Naive B cell (primary cell): Measurements from ENCODE around the gene BFSP2. TPM values are rescaled to one million over a fixed set of nuclear protein-coding genes. Genes with fewer than 3 reads are reported as not detected.

ENCODE experiments used
- ATAC-seq, 2 donors: fragments of 150-1000 bp; cut with Tn5 transposase; 2 replicates each; pipeline ENCODE4 v1.10.0; 2021; ENCODE audit warnings: low read depth in 2 of 2, mild to moderate bottlenecking in 2 of 2, moderate library complexity in 2 of 2
- DNase-seq: peaks from one replicate; pipeline ENCODE4 v3.0.0; 2022
- H3K27ac Mint-ChIP-seq, 6 donors: one replicate each; pipeline ENCODE4 v1.8.0; 2020 to 2022; ENCODE audit warnings: mild to moderate bottlenecking in 6 of 6, mixed read lengths in 6 of 6, moderate library complexity in 5 of 6, inconsistent platforms in 2 of 6
- H3K27me3 Mint-ChIP-seq, 3 donors: one replicate each; pipeline ENCODE4 v1.8.0; 2021 to 2022; ENCODE audit warnings: mixed read lengths in 3 of 3, mild to moderate bottlenecking in 1 of 3
- H3K36me3 Mint-ChIP-seq, 2 donors: one replicate each; pipeline ENCODE4 v1.8.0; 2020 to 2022; ENCODE audit warnings: mixed read lengths in 2 of 2, inconsistent platforms in 1 of 2, mild to moderate bottlenecking in 1 of 2
- H3K4me1 Mint-ChIP-seq, 3 donors: one replicate each; pipeline ENCODE4 v1.8.0; 2020 to 2022; ENCODE audit warnings: mixed read lengths in 3 of 3, inconsistent platforms in 1 of 3, mild to moderate bottlenecking in 1 of 3, moderate library complexity in 1 of 3
- H3K4me3 Mint-ChIP-seq, 8 donors: one replicate each; pipeline ENCODE4 v1.8.0; 2020 to 2022; ENCODE audit warnings: mild to moderate bottlenecking in 8 of 8, mixed read lengths in 8 of 8, moderate library complexity in 8 of 8, inconsistent platforms in 2 of 8
- H3K9me3 Mint-ChIP-seq, 7 donors: one replicate each; pipeline ENCODE4 v1.8.0; 2020 to 2022; ENCODE audit warnings: mixed read lengths in 7 of 7, mild to moderate bottlenecking in 5 of 7, inconsistent platforms in 2 of 7, moderate library complexity in 1 of 7
- polyA plus RNA-seq, 6 donors: library from polyadenylated mRNA; unstranded; fragments of 300-500 nt; fragmentation: Illumina TruSeq; gene quantifications; one replicate each; pipeline ENCODE4 v1.2.3, GENCODE V29; 2021; ENCODE audit warnings: low read depth in 6 of 6

BFSP2 gene
- polyA plus RNA-seq, 6 donors from 2014 or later = 0.94 to 3.3 (median 2.5) TPM; not detected in 2

- peaks cover 0 to 8% of the 10 kb centered on the region in 2 donors for H3K36me3 Mint-ChIP-seq
- peaks cover 1 to 6% (median 4%) of the 10 kb centered on the region in 3 donors for H3K4me1 Mint-ChIP-seq
- no peaks in the 10 kb centered on the region for H3K9me3 Mint-ChIP-seq
- ATAC-seq = no peak
- H3K27me3 Mint-ChIP-seq = peaks cover 13 to 36% (median 33%) of the 10 kb centered on the region in 3 donors
- no peak overlapping the region for H3K4me3 Mint-ChIP-seq
- DNase-seq = no peak
- no peak overlapping the region for H3K27ac Mint-ChIP-seq
These were observed 56.1 kb downstream of the BFSP2 start for GRCh38 chr3:133455960-133456359.

GRCh38 chr3:133457025-133457424 is 57.2 kb downstream of the BFSP2 start:
- Mint-ChIP-seq H3K36me3 (peaks cover 0 to 8% of the 10 kb centered on the region in 2 donors), H3K9me3 (no peaks in the 10 kb centered on the region), H3K4me1 (peaks cover 4 to 5% (median 4%) of the 10 kb centered on the region in 3 donors), H3K4me3 (no peak overlapping the region), H3K27ac (no peak overlapping the region), H3K27me3 (peaks cover 13 to 35% (median 33%) of the 10 kb centered on the region in 3 donors)
- ATAC-seq = no peak
- DNase-seq = no peak

- no peak for DNase-seq
- Mint-ChIP-seq H3K4me1 (peaks cover 3 to 5% (median 4%) of the 10 kb centered on the region in 3 donors), H3K9me3 (no peaks in the 10 kb centered on the region), H3K4me3 (no peak overlapping the region), H3K27ac (no peak overlapping the region), H3K36me3 (peaks cover 0 to 8% of the 10 kb centered on the region in 2 donors), H3K27me3 (peaks cover 13 to 30% (median 28%) of the 10 kb centered on the region in 3 donors)
- ATAC-seq = no peak
These were observed 57.7 kb downstream of the BFSP2 start for GRCh38 chr3:133457465-133458067.

- peaks cover 0 to 8% of the 10 kb centered on the region in 2 donors for H3K36me3 Mint-ChIP-seq
- H3K4me1 Mint-ChIP-seq = peaks cover 13 to 21% (median 18%) of the 10 kb centered on the region in 3 donors
- peaks cover 15 to 19% (median 17%) of the 10 kb centered on the region in 3 donors for H3K27me3 Mint-ChIP-seq
- DNase-seq = no peak
- ATAC-seq = no peak
- no peak overlapping the region for H3K4me3 Mint-ChIP-seq
- peak overlapping the region in 1 of 6 donors; percentile 67 for H3K27ac Mint-ChIP-seq
- no peaks in the 10 kb centered on the region for H3K9me3 Mint-ChIP-seq
These were observed 59.5 kb downstream of the BFSP2 start for GRCh38 chr3:133459400-133459799.

GRCh38 chr3:133460809-133461208 is 61.0 kb downstream of the BFSP2 start:
- Mint-ChIP-seq H3K9me3 (no peaks in the 10 kb centered on the region), H3K27me3 (peaks cover 9 to 17% (median 10%) of the 10 kb centered on the region in 3 donors), H3K27ac (no peak overlapping the region), H3K36me3 (peaks cover 0 to 4% of the 10 kb centered on the region in 2 donors), H3K4me3 (no peak overlapping the region), H3K4me1 (peaks cover 15 to 30% (median 29%) of the 10 kb centered on the region in 3 donors)
- DNase-seq = no peak
- no peak for ATAC-seq

- H3K27me3 Mint-ChIP-seq = peaks cover 5 to 17% (median 7%) of the 10 kb centered on the region in 3 donors
- no peaks in the 10 kb centered on the region for H3K9me3 Mint-ChIP-seq
- DNase-seq (no peak), ATAC-seq (no peak)
- no peaks in the 10 kb centered on the region for H3K36me3 Mint-ChIP-seq
- peaks cover 16 to 32% (median 31%) of the 10 kb centered on the region in 3 donors for H3K4me1 Mint-ChIP-seq
- H3K27ac Mint-ChIP-seq = no peak overlapping the region
- no peak overlapping the region for H3K4me3 Mint-ChIP-seq
These were observed 61.4 kb downstream of the BFSP2 start for GRCh38 chr3:133461291-133461690.

- peak overlapping the region in 1 of 6 donors; percentile 43 for H3K27ac Mint-ChIP-seq
These were observed 63.5 kb downstream of the BFSP2 start for GRCh38 chr3:133463347-133463860.

GRCh38 chr3:133464573-133464972 is 64.7 kb downstream of the BFSP2 start:
- peaks cover 38 to 61% (median 58%) of the 10 kb centered on the region in 3 donors for H3K4me1 Mint-ChIP-seq
- H3K4me3 Mint-ChIP-seq = no peak overlapping the region
- H3K9me3 Mint-ChIP-seq = no peaks in the 10 kb centered on the region
- DNase-seq = no peak
- H3K27ac Mint-ChIP-seq = no peak overlapping the region
- H3K27me3 Mint-ChIP-seq = peaks cover 5 to 8% (median 7%) of the 10 kb centered on the region in 3 donors
- no peak for ATAC-seq
- H3K36me3 Mint-ChIP-seq = no peaks in the 10 kb centered on the region

More at GRCh38 chr3:133463347-133463860, 63.5 kb downstream of the BFSP2 start:
- no peak for DNase-seq
- no peak for ATAC-seq
- H3K36me3 Mint-ChIP-seq = no peaks in the 10 kb centered on the region
- peaks cover 5 to 13% (median 7%) of the 10 kb centered on the region in 3 donors for H3K27me3 Mint-ChIP-seq
- H3K4me3 Mint-ChIP-seq = no peak overlapping the region
- H3K9me3 Mint-ChIP-seq = no peaks in the 10 kb centered on the region
- H3K4me1 Mint-ChIP-seq = peaks cover 36 to 52% (median 50%) of the 10 kb centered on the region in 3 donors

- peaks cover 47 to 78% (median 66%) of the 10 kb centered on the region in 3 donors for H3K4me1 Mint-ChIP-seq
- peaks cover 3 to 6% (median 5%) of the 10 kb centered on the region in 3 donors for H3K27me3 Mint-ChIP-seq
- peak; percentile 67 to 72 for ATAC-seq
- peak overlapping the region; percentile 15 to 86 (median 75) for H3K4me3 Mint-ChIP-seq
- H3K27ac Mint-ChIP-seq = peak overlapping the region; percentile 36 to 95 (median 84)
- H3K9me3 Mint-ChIP-seq = no peaks in the 10 kb centered on the region
- DNase-seq = peak; percentile 53
- no peaks in the 10 kb centered on the region for H3K36me3 Mint-ChIP-seq
These were observed 66.9 kb downstream of the BFSP2 start for GRCh38 chr3:133466531-133467386.

GRCh38 chr3:133467780-133468179 is 67.9 kb downstream of the BFSP2 start:
- no peak for ATAC-seq
- peaks cover 47 to 83% (median 69%) of the 10 kb centered on the region in 3 donors for H3K4me1 Mint-ChIP-seq
- DNase-seq = no peak
- H3K4me3 Mint-ChIP-seq = peak overlapping the region in 5 of 8 donors; percentile 13 to 86 (median 41)
- H3K27ac Mint-ChIP-seq = peak overlapping the region in 3 of 6 donors; percentile 52 to 81 (median 68)
- no peaks in the 10 kb centered on the region for H3K9me3 Mint-ChIP-seq
- H3K36me3 Mint-ChIP-seq = no peaks in the 10 kb centered on the region
- H3K27me3 Mint-ChIP-seq = peaks cover 3 to 6% (median 5%) of the 10 kb centered on the region in 3 donors

- Mint-ChIP-seq H3K4me1 (peaks cover 45 to 81% (median 63%) of the 10 kb centered on the region in 3 donors), H3K27ac (peak overlapping the region in 4 of 6 donors; percentile 1 to 93 (median 32))
- ATAC-seq = no peak
These were observed 68.4 kb downstream of the BFSP2 start for GRCh38 chr3:133468251-133468721.

GRCh38 chr3:133469140-133469731 is 69.4 kb downstream of the BFSP2 start:
- peaks cover 0 to 6% (median 0%) of the 10 kb centered on the region in 3 donors for H3K27me3 Mint-ChIP-seq
- H3K4me3 Mint-ChIP-seq = no peak overlapping the region
- peak overlapping the region in 1 of 6 donors; percentile 5 for H3K27ac Mint-ChIP-seq
- ATAC-seq = no peak
- no peaks in the 10 kb centered on the region for H3K9me3 Mint-ChIP-seq
- no peak for DNase-seq
- peaks cover 42 to 81% (median 59%) of the 10 kb centered on the region in 3 donors for H3K4me1 Mint-ChIP-seq
- no peaks in the 10 kb centered on the region for H3K36me3 Mint-ChIP-seq

More at GRCh38 chr3:133468251-133468721, 68.4 kb downstream of the BFSP2 start:
- peak overlapping the region in 5 of 8 donors; percentile 1 to 81 (median 24) for H3K4me3 Mint-ChIP-seq
- no peaks in the 10 kb centered on the region for H3K36me3 Mint-ChIP-seq
- no peak for DNase-seq
- no peaks in the 10 kb centered on the region for H3K9me3 Mint-ChIP-seq
- peaks cover 3 to 6% (median 5%) of the 10 kb centered on the region in 3 donors for H3K27me3 Mint-ChIP-seq

GRCh38 chr3:133472242-133472641 is 72.4 kb downstream of the BFSP2 start:
- Mint-ChIP-seq H3K27ac (peak overlapping the region in 1 of 6 donors; percentile 45), H3K9me3 (no peaks in the 10 kb centered on the region), H3K27me3 (peaks cover 0 to 6% (median 0%) of the 10 kb centered on the region in 3 donors), H3K36me3 (no peaks in the 10 kb centered on the region), H3K4me1 (peaks cover 56 to 85% (median 71%) of the 10 kb centered on the region in 3 donors), H3K4me3 (peak overlapping the region in 1 of 8 donors; percentile 4)
- ATAC-seq (no peak), DNase-seq (no peak)
